ENCODE results near the gene C20orf141. TPM values are rescaled to one million over a fixed set of nuclear protein-coding genes. Genes with fewer than 3 reads are reported as not detected.

Gene C20orf141
- total and polyA plus RNA-seq, 10 of the 15 experiments (the other 5 are each of a cell fraction or from before 2014, with no cell fraction given) = not detected

- no peak; the same call in 2 of the 3 replicates for ATAC-seq
- intact Hi-C loops (cut with micrococcal nuclease; ENCODE audit: unreplicated experiment) = no loop called here
- Histone ChIP-seq H3K4me2 (ENCODE audit: control insufficient read depth, insufficient read depth) (peak overlapping the region; percentile 26; the same call in 1 of the 2 replicates), H3K27me3 (replicated peaks in 1 of 2; ENCODE audit: control insufficient read depth in 2 of 2, insufficient read depth in 2 of 2, low read length in 1 of 2) (peaks cover 12 to 18% of the 10 kb centered on the region in 2 experiments), H3K79me2 (ENCODE audit: control insufficient read depth, insufficient read depth, low read length) (no peaks in the 10 kb centered on the region), H2AFZ (ENCODE audit: control insufficient read depth, low read depth, low read length) (no peak overlapping the region), H3K27ac (ENCODE audit: control insufficient read depth, insufficient read depth) (no peak overlapping the region), H3K36me3 (ENCODE audit: control insufficient read depth in 2 of 2, insufficient read depth in 2 of 2, low read length in 1 of 2) (no peaks in the 10 kb centered on the region), H3K4me1 (ENCODE audit: control insufficient read depth, insufficient read depth, low read length) (no peaks in the 10 kb centered on the region), H3K4me3 (no peak overlapping the region), H3K9me3 (replicated peaks; ENCODE audit: control insufficient read depth, insufficient read depth, low read length) (no peaks in the 10 kb centered on the region), H4K20me1 (ENCODE audit: control insufficient read depth, insufficient read depth) (no peaks in the 10 kb centered on the region), H3K9ac (ENCODE audit: control insufficient read depth, insufficient read depth, low read length) (no peak overlapping the region)
- ChIA-PET CTCF (no interaction called here), POLR2A (no interaction called here), RAD21 (ENCODE audit: unreplicated experiment) (no interaction called here), SMC1A (ENCODE audit: uncharacterized antibody, unreplicated experiment) (interaction anchor here (1.1 kb wide), 1 partner anchor 8 kb away, joined by 3 read pairs; no protein-coding TSS in a partner anchor)
- in situ Hi-C loops (cut with MboI) = no loop called here
- TF ChIP-seq, protein P1, sequence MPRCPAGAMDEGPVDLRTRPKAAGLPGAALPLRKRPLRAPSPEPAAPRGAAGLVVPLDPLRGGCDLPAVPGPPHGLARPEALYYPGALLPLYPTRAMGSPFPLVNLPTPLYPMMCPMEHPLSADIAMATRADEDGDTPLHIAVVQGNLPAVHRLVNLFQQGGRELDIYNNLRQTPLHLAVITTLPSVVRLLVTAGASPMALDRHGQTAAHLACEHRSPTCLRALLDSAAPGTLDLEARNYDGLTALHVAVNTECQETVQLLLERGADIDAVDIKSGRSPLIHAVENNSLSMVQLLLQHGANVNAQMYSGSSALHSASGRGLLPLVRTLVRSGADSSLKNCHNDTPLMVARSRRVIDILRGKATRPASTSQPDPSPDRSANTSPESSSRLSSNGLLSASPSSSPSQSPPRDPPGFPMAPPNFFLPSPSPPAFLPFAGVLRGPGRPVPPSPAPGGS (IDR thresholded peaks at IDR 0.05; ENCODE audit: borderline replicate concordance, insufficient read depth, low read depth, low read length, poor library complexity, severe bottlenecking) = peak; percentile 22
- TF ChIP-seq RAD51 (IDR thresholded peaks at IDR 0.05) = no peak
- TF ChIP-seq, protein P2, sequence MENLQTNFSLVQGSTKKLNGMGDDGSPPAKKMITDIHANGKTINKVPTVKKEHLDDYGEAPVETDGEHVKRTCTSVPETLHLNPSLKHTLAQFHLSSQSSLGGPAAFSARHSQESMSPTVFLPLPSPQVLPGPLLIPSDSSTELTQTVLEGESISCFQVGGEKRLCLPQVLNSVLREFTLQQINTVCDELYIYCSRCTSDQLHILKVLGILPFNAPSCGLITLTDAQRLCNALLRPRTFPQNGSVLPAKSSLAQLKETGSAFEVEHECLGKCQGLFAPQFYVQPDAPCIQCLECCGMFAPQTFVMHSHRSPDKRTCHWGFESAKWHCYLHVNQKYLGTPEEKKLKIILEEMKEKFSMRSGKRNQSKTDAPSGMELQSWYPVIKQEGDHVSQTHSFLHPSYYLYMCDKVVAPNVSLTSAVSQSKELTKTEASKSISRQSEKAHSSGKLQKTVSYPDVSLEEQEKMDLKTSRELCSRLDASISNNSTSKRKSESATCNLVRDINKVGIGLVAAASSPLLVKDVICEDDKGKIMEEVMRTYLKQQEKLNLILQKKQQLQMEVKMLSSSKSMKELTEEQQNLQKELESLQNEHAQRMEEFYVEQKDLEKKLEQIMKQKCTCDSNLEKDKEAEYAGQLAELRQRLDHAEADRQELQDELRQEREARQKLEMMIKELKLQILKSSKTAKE (IDR thresholded peaks at IDR 0.05; ENCODE audit: low read depth, poor library complexity, severe bottlenecking) = no peak
- TF ChIP-seq SUZ12 (IDR thresholded peaks at IDR 0.05; ENCODE audit: unreplicated experiment) = peak; percentile 11
- TF ChIP-seq ETV6 (conservative IDR thresholded peaks at IDR 0.05 in 1 of 2, IDR thresholded peaks at IDR 0.05 in 1 of 2; ENCODE audit: borderline replicate concordance in 1 of 2, low read depth in 1 of 2) = no peak
- BruUV-seq (replicated peaks) = no TSS peak
- WGBS (ENCODE audit: insufficient coverage, insufficient replicate concordance, low lambda C conversion rate, missing lambda C conversion rate) = 10% methylated on average over 32 of the region's 61 CpGs
- FAIRE-seq = no peak
- DNase-seq (ENCODE audit: low read depth, low spot score) = no peak
These were observed 14.9 kb upstream of the C20orf141 start for GRCh38 chr20:2799688-2800520.
